GM19023 (cell line): ENCODE data around the gene ACE.

Experiments used
- ATAC-seq: cut with Tn5 transposase; IDR thresholded peaks from one replicate; pipeline ENCODE4 v1.9.1; 2021; ENCODE audit warnings: mild to moderate bottlenecking, moderate library complexity; ENCODE audit not compliant: unreplicated experiment

The ACE gene

GRCh38 chr17:63474586-63475460 is 2.0 kb upstream of the ACE start:
- no peak for ATAC-seq

- no peak for ATAC-seq
Observed at GRCh38 chr17:63475491-63476412, 1.1 kb upstream of the ACE start.

GRCh38 chr17:63476459-63476853 is 405 bp upstream of the ACE start:
- ATAC-seq = no peak

- ATAC-seq = no peak
Observed at GRCh38 chr17:63477480-63478440, 899 bp downstream of the ACE start.

- ATAC-seq = peak; percentile 65
Observed at GRCh38 chr17:63478814-63479494, 2.1 kb downstream of the ACE start.

GRCh38 chr17:63479495-63480184 is 2.8 kb downstream of the ACE start:
- ATAC-seq = no peak

- no peak for ATAC-seq
Observed at GRCh38 chr17:63480192-63480784, 3.4 kb downstream of the ACE start.

- ATAC-seq = no peak
Observed at GRCh38 chr17:63480826-63481487, 4.1 kb downstream of the ACE start.

- no peak for ATAC-seq
Observed at GRCh38 chr17:63481488-63481870, 4.6 kb downstream of the ACE start.

- no peak for ATAC-seq
Observed at GRCh38 chr17:63482509-63482908, 5.6 kb downstream of the ACE start.

- no peak for ATAC-seq
Observed at GRCh38 chr17:63483038-63483437, 6.2 kb downstream of the ACE start.

GRCh38 chr17:63483655-63484575 is 7.1 kb downstream of the ACE start:
- no peak for ATAC-seq

GRCh38 chr17:63486317-63487013 is 9.6 kb downstream of the ACE start:
- ATAC-seq = no peak

GRCh38 chr17:63487014-63487339 is 10.1 kb downstream of the ACE start:
- no peak for ATAC-seq

- no peak for ATAC-seq
Observed at GRCh38 chr17:63488851-63489250, 12.0 kb downstream of the ACE start.

- no peak for ATAC-seq
Observed at GRCh38 chr17:63489291-63489690, 12.4 kb downstream of the ACE start.

- no peak for ATAC-seq
Observed at GRCh38 chr17:63490329-63490728, 13.5 kb downstream of the ACE start.
